Epidermal melanocyte (primary cell): ENCODE results near the gene CCR2.
A peak's percentile ranks its signal among the peaks of the same experiment; 100 is the strongest.
"Not testable (repeated sequence)": the region's sequence is repeated elsewhere in the genome, so short reads cannot be mapped to it uniquely, and the experiment has no call there.

Experiments used
- DNase-seq: peaks from one replicate; pipeline ENCODE4 v3.0.0; 2011; ENCODE audit warnings: low spot score; ENCODE audit not compliant: insufficient read length

The CCR2 gene

GRCh38 chr3:46375814-46376213 lies 21.9 kb downstream of the CCR2 start:
- DNase-seq = no peak

GRCh38 chr3:46378426-46378942 lies 24.6 kb downstream of the CCR2 start:
- DNase-seq = peak; percentile 33

- no peak for DNase-seq
These were observed 26.7 kb downstream of the CCR2 start for GRCh38 chr3:46380471-46381221.

GRCh38 chr3:46381625-46382024 lies 27.7 kb downstream of the CCR2 start:
- no peak for DNase-seq

- DNase-seq = no peak
These were observed 29.5 kb downstream of the CCR2 start for GRCh38 chr3:46383211-46383950.

- DNase-seq = no peak
These were observed 30.0 kb downstream of the CCR2 start for GRCh38 chr3:46383951-46384330.

GRCh38 chr3:46386205-46386604 lies 32.3 kb downstream of the CCR2 start:
- no peak for DNase-seq

- not testable (repeated sequence) for DNase-seq
These were observed 34.9 kb downstream of the CCR2 start for GRCh38 chr3:46388847-46389246.

- DNase-seq = no peak
These were observed 35.4 kb downstream of the CCR2 start for GRCh38 chr3:46389306-46389705.

- not testable (repeated sequence) for DNase-seq
These were observed 37.6 kb downstream of the CCR2 start for GRCh38 chr3:46391526-46391925.

- DNase-seq = no peak
These were observed 39.1 kb downstream of the CCR2 start for GRCh38 chr3:46393011-46393410.

GRCh38 chr3:46393554-46394434 lies 39.9 kb downstream of the CCR2 start:
- DNase-seq = no peak

- DNase-seq = no peak
These were observed 41.3 kb downstream of the CCR2 start for GRCh38 chr3:46395210-46395661.

GRCh38 chr3:46395766-46396530 lies 42.0 kb downstream of the CCR2 start:
- DNase-seq = no peak

GRCh38 chr3:46397111-46397510 lies 43.2 kb downstream of the CCR2 start:
- no peak for DNase-seq

- DNase-seq = no peak
These were observed 44.5 kb downstream of the CCR2 start for GRCh38 chr3:46398186-46398955.

GRCh38 chr3:46399098-46399497 lies 45.2 kb downstream of the CCR2 start:
- DNase-seq = no peak

GRCh38 chr3:46399557-46399956 lies 45.6 kb downstream of the CCR2 start:
- no peak for DNase-seq

- DNase-seq = no peak
These were observed 46.3 kb downstream of the CCR2 start for GRCh38 chr3:46400000-46400734.
